ENCODE results near the gene CLIC3.

The CLIC3 gene

DNA sequence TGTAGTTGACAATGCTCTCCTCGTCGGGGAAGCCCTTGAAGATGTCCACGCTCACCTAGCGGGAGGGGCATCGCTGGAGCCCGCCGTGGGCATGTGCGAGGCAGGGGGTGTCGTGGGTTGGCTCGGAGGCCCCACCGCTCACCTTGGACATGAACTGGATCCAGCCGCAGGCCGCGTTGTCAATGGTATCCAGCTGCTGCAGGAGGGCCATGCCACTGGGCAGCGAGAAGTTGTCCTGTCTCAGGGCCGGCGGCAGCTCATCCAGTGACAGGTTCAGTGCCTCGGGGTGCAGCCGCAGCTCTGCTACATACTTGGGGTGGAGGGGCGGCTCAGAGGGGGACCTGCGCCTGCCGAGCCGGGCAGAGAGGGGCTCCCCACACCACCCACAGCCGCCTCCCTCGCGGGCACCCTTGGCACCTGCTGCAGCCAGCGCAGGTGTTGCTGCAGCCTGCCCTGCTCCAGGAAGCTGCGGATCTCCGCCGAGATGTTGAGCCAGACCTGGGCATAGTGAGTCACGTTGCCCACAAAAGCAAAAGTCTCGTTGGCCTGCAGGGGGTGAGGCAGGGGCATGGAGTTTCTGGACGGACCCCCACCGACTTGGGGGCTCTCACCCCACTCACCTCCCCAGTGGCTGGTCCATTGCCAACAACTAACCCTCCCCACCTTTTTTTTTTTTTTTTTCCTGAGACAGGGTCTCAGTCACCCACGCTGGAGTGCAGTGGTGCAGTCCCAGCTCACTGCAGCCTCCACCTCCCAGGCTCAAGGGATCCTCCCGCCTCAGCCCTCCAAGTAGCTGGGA is 22.6 kb upstream of the CLIC3 start:
- DNase-seq (ENCODE audit: low spot score), result no peak

DNA sequence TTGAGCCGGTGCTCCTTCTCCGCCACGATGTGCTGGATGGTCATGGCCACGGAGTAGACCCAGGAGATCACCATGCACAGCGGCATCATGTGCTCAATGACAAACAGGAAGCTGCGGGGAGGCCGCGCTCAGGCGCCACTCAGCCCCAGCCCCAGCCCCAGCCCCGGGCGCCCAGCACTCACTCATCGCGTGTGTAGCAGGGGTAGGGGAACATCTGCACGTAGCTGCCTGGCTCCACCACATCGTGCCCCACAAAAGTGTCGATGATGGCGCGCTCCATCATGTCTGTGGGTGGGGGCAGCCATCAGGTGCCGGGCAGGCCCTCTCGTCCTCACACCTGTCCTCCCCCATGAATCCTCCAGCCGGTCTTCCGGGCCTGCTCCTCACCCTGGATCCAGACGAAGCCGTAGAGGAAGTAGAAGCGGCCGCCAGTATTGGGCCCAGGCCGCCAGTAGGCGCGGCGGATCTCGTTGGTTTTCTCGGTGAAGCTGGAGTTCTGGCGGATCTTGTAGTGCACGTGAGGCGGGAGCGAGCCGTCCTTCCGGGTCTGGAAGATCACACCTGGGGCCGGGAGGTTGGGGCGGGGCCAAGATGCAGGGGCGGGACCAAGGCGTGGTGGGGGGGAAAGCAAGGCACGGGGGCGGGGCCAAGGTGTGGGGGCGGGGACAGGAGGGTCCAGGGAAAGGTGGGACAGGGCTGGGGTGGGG is 21.6 kb upstream of the CLIC3 start:
- no peak for DNase-seq (ENCODE audit: low spot score)

DNA sequence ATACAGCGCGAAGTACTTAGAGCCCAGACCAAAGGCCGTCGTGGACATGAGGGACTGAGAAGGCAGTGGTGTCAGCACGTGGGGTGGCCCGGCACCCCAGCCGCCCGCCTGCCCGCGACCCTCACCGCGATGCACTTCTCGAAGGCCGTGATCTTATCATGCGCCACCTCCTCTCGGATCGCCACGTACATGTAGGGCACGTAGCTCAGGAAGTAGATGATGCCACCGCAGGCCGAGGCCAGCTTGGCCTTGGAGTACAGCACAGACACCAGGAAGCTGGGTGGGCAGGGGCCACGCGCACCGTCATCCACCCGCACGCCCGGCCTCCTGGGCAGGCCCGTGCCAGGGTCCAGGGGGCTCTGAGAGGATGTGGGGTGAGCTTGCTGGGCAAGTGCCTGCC is 20.7 kb upstream of the CLIC3 start:
- no peak for DNase-seq (ENCODE audit: low spot score)

DNA sequence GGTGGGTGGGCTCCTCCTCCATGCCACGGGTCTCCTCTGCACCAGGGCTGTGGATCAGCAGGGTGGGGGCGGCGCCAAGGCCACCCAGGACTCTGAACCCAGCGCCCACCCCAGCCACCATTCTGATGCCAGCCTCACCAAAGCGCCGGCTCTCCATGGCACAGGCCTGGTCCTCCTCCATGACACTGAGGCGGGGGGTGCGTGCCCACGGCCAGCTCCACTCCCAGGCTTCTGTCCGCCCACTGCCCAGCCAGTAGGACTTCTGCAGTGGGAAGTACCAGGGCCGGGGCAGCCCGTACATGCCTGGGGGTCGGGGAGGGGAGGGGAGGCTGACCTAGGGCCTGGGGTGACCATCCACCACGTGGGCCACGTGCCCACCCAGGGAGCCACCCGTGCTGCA is 20.1 kb upstream of the CLIC3 start:
- no peak for DNase-seq (ENCODE audit: low spot score)

DNA sequence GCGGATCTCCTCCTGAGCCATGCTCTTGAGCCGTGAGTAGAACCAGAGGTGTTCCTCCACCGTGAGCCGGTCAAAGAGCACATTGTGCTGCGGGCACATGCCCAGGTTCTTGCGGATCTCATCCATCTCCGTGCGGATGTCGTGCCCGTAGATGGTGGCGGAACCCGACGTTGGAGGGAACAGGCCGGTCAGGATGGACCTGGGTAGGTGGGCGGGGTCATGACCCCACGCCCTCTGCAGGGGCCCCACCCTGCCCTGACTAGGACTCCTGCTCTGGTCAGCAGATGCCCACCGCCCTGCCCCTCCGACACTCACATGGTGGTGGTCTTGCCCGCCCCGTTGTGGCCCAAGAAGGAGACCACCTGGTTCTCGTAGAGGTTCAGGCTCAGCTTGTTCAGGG is 19.6 kb upstream of the CLIC3 start:
- DNase-seq (ENCODE audit: low spot score), result no peak

DNA sequence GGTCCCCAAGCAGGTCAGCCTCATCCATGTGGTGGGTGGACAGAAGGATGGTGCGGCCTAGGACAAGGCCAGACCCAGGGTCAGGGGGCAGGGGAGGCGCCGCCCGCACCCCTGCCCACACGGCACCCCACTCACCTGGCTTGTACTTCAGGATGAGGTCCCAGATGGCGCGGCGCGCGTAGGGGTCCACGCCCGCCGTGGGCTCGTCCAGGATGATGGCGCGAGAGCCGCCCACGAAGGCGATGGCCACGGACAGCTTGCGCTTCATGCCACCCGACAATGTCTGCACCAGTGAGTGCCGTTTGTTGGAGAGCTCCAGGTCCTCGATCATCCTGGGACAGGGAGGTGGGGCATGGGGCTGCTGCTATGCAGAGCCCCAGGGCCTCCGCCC is 19.2 kb upstream of the CLIC3 start:
- no peak for DNase-seq (ENCODE audit: low spot score)

DNA sequence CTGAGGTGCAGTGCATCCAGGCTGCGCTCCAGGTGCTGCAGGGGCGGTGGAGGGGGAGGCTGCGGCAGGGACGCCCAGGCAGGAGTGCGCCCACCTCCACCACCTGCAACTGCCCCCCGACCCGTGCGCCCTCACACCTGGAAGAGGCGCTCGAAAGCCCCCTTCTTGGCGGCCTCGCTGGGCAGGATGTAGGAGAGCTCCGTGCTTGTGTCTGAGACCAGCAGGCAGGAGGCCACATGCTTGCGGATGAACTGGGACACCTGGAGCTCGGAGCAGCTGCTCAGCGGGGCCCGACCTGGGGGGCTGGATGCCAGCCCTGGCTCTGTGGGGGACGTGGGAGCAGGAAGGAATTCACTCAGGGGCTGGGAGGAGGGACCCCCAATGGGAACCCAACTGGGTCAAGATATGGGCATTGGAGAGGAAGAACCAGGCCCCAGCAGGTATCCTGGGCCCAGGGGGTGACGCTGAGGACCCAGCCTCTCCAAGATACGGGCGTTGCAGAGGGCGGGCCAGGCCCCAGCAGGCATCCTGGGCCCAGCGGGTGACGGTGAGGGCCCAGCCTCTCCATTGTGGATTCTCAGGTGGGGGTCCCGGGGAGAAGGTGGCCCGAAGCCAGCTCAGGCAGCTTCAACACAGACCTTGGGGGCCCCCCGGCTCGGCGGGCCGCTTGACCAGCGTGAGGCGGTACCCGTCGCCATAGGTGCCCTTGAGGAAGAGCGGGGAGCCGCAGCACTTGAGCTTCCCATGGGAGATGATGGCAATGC is 18.6 kb upstream of the CLIC3 start:
- no peak for DNase-seq (ENCODE audit: low spot score)

DNA sequence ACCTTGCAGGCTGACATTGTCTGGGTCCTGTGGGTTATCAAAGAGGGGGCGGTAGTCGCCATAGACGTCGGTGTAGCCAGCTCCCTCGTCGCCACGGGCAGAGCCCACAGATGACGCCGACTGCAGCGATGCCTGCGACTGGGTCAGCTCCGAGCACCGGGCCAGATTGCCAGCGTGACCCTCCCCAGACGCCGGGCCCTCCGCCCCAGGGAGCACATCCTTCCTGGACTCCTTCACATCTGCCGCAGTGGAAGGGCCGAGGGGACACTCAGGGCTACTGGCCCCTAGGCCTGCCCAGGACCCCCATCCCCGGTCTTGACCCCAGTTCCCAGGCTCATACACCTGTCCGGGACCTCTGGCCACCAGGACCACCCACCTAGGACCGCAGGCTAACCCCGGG is 17.8 kb upstream of the CLIC3 start:
- no peak for DNase-seq (ENCODE audit: low spot score)

DNA sequence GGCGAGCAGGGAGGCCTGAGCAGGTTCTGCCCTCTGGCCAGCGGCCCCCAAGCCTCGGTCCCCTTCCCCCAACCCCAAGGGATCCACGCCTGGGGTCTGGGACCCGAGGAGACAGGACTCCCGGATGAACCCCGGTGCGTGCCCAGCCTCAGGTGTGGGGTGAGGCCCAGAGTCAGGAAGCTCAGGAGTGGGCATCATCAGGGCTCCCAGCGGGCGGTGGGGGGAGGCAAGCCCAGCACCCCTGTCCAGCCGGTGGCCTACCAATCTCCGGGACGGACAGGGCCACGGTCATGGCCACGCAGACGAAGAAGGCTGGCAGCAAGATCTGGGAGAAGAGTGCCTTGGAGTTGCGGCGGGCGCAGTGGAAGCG is 17.2 kb upstream of the CLIC3 start:
- no peak for DNase-seq (ENCODE audit: low spot score)

DNA sequence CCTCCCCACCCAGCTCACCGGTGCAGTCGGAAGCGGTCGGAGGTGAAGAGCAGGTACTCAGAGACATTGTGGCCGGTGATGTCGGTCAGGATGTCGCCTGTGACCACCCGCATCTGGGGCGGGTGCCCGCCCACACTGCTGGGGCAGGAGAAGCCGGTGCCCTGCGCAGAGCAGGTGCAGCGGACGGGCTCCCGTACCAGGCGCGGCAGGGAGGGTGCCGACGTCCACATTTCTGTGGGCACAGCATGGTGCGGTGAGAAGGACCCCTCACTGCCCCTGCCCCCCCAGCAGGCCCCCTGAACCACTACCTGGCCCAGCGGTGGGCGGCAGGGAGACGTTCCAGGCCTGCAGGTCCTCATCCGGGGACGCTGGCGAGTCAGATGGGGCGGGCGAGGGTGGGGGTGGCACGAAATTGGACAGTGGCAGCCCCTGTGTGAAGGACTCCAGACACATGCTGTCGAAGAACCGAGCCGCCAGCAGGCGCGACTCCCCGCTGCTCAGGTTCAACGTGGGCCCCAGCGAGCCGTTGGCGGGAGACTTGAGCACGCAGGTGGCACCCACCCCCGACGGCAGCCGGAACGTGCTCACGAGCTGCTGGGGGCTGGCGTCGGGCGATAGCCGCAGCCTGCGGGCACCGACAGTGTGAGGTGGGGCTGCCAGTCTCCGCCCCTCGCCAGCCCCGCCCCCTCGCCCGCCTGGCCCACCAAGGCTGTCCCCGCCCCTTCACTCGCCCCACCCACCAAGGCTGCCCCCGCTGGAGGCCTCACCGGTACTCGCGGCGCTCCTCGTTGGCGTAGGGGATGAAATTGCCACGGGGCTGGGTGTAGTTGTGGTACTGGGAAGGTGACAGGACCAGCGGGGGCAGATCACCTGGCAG is 16.6 kb upstream of the CLIC3 start:
- DNase-seq (ENCODE audit: low spot score), result no peak

DNA sequence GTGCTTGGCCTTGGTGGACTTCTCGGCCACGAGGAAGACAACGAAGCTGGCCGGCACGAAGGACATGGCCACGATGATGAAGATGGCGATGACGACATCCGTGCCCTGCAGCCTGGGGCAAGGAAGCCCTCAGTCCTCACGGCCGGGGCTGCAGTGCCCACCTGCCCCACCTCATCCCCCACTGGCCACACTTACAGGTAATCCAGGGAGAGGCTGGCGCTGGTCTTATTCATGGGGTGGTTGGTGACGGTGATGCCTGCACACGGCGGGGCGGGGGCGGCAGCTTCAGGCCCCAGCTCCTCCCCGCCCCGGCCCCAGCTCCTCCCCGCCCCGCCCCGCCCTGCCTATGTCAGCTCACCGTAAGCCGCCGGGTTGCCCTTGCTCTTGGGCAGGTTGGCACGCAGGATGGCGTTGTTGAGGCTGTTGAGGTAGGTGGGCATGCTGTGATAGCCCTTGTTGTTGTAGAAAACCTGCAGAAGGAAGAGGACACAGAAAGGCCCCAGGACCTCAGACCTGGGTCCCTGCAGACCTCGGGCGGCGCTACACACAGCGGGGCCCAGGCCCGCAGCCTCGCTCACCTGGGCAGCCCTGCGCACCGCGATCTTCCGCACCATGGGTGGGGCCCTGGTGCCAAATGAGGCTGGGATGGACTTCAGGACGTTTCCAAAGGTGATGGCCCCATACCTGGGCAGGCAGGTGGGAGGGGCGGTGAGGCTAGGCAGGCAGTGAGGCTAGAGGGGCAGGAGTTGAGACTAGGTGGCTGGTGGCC is 15.7 kb upstream of the CLIC3 start:
- DNase-seq (ENCODE audit: low spot score), result no peak

DNA sequence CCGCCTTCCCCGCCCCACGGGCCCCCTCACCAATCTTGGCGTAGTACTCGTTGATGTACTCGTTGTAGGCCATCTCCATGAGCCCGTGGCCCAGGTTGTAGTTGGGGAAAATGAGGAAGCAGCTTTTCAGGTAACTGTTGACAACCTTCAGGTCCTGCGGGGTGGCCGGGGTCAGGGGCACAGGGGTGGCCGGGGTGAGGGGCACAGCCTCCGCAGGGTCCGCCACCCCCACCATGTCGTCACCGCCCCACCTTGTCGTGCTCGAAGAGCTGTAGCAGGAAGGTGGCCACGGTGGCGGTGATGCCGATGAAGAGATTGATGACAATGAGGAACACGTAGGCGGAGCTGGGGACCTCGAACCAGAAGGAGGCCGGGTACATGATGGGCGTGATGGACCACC is 14.8 kb upstream of the CLIC3 start:
- DNase-seq (ENCODE audit: low spot score), result no peak

DNA sequence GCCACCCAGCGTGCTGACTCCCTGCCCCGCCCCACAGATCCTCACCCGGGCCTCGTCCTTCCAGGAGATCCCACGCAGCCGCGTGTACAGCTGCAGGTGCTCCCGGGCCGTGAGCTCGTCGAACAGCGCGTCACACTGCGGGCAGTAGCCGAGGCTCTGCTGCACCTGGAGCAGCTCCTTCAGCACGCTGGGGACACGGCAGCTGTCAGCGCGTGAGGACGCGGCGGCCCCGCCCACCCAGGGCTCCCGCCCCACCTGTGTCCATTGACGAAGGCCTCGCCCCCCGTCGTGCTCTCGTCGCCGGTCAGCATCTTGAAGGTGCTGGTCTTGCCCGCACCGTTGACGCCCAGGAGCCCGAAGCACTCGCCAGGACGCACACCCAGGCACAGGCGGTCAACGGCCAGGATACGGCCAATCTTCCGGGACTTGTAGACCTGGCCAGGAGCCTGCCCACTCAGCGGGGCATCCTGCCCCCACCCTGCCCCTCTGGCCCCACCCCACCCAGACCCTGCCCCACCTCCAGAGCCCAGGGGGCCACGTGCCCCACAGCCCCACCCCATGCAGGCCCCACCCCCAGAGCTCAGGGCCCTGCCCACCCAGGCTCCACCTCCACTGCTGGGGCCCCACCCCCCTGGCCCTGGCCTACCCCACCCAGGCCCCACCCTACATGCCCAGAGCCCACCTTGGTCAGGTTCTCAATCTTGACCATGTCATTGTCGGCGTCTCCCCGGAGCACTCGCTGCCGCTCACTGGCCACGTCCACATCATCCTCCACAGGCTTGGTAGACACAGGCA is 13.8 kb upstream of the CLIC3 start:
- no peak for DNase-seq (ENCODE audit: low spot score)

DNA sequence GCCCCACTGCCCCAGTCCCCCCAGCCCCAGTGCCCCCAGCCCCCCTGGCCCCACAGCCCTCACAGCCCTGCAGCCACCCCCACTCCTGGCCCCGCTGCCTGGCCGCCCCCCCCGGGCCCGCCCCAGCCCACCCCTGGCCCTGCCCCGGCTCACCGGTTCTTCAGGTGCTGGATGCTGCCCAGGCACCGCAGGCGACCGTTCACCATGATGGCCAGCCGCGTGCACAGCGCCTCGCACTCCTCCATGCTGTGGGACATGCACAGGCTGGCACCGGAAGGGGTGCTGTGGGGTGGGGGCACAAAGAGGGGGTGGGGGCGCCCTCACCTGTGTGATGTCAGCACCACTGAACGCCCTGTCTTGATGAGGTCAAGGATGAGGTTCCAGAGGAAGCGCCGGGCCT is 12.8 kb upstream of the CLIC3 start:
- no peak for DNase-seq (ENCODE audit: low spot score)

DNA sequence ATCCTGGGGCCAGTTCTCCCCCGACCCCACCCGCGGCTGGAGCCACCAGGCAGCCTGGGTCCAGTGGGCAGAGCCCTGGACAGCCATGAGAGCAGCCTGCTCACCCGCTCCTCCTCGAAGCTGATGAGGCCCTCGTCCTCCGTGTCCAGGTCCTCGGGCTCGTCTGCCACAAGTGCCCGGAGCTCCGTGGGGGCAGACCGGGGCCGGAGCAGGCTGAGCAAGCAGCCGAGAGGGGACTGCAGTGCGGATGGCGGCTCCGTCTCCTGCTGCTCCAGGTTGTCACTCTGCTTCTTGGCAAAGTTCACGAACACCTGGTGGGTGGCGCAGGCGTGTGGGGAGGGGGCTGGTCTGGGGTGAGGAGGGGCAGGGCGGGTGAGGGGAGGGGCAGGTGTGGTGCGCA is 11.9 kb upstream of the CLIC3 start:
- DNase-seq (ENCODE audit: low spot score), result no peak

DNA sequence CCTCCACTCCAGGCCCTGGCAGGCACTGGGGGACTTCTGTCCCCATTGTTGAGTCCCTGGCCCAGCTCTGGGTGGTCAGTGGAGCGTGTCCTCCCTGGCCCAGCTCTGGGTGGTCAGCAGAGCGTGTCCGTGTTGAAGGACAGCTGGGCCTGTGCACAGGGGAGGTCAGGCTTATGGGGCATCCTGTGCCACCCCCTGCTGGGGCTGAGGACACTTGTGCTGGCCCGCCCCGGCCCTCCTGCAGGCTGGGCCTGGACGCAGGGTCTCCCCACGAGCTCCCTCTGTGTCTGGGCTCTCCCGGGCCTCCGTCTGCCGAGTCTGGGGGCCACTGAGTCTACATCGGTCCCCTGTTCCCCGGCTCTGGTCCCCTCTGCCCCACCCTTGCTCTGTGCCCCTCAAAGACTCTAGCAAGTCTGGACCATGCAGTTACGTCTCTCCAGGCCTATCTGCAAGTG is 11.5 kb upstream of the CLIC3 start:
- no peak for DNase-seq (ENCODE audit: low spot score)

DNA sequence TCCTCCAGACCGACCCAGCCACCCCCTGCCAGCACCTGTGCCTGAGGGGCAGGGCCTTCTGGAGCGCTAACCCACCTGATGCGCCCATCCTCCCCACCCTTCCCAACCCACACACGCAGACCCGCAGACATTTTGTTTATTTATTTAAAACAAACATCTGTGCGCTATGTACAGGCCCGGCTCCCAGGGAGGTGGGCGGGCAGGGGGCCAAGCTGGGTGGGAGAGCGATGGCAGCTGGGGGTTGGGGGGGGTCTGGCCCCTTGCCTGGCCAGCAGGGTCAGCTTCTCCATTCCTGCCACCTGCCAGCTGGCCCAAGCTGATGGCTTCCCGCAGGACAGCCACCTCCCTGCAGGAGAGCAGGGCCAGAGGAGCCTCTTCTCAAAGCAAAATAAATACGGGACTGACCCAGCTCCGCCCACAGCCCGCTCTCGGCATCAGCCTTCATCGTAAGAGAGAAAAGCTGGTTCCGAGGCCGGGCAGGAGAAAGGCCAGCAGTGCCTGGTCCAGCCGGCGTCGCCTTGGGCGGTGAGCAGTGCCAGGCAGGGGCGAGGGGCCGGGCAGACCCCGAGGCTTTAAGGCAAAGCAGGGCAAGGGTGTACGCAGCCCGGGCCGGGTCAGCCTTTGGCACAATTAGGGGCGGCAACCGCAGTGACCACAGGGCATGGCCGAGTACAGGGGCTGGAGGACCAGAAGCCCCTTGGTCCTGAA is 10.9 kb upstream of the CLIC3 start:
- no peak for DNase-seq (ENCODE audit: low spot score)

DNA sequence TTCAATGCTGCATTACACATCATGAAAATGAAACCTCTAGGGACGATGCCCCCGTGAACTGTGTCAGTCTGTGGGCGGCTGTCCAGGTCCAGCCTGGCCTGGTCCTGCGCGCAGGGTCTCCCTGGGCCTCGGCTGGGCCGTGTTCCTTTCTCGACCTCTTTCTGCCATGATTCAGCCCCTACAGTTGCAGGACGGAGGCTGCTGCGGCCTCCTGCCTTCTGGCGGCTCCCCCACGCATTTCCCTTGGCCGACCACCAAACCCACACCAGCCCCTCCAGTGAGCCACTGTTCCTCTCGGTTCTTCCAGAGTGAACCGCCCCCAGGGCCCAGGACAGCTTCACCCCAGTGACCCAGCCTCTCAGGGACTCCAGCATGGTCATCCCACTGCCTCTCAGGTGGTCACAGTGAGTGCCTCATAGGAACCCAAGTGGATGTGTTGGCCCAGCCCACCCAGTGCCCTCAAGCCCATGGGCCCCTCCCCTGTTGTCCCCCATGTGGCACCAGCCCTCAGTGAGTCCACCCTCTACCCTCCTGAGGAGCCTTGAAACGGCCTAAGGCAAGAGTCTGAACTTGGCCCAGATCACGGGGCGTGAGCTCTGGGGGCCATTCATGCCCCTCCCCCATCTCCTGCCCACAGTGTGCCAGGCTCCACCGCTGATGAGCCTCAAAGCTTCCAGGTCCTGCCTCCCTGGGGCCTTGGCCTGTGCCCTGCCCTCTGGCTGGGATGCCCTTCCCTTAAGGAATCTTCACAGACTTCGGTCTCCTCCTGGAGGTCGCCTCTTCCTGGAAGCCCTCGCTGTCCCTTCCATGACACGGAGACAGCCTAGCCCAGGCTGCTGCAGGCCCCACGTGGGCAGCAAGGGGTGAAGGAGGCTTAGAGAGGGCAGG is 10.0 kb upstream of the CLIC3 start:
- no peak for DNase-seq (ENCODE audit: low spot score)
